HepG2 (cell line): ENCODE results near the gene INAFM1. TPM values are rescaled to one million over a fixed set of nuclear protein-coding genes. Genes with fewer than 3 reads are reported as not detected.

ENCODE experiments used
- AKAP8 ChIP-seq: sonication (generic); formaldehyde crosslinking; IDR thresholded peaks from 2 replicates; pipeline ENCODE4 v1.5.1; 2020; ENCODE audit warnings: mild to moderate bottlenecking, missing genetic modification reagents
- ARNTL ChIP-seq: sonication (generic); formaldehyde crosslinking; IDR thresholded peaks from 2 replicates; pipeline ENCODE4 v1.4.0; 2020; ENCODE audit warnings: mild to moderate bottlenecking, missing genetic modification reagents
- ATF7-NPFF ChIP-seq: sonication (generic); formaldehyde crosslinking; IDR thresholded peaks from 2 replicates; pipeline ENCODE4 v1.8.1; 2023; ENCODE audit warnings: mild to moderate bottlenecking, low read depth, missing genetic modification reagents, moderate library complexity
- ESRRA ChIP-seq: sonication (generic); formaldehyde crosslinking; IDR thresholded peaks from 2 replicates; pipeline ENCODE4 v1.5.1; 2020; ENCODE audit warnings: mild to moderate bottlenecking, low read depth, missing genetic modification reagents
- FOXA3 ChIP-seq: IDR thresholded peaks from 2 replicates; pipeline ENCODE4 v1.6.1; 2016; ENCODE audit warnings: missing genetic modification reagents, missing compliant biosample characterization
- GPN1 ChIP-seq: sonication (generic); formaldehyde crosslinking; IDR thresholded peaks from 2 replicates; pipeline ENCODE4 v1.5.1; 2020; ENCODE audit warnings: missing genetic modification reagents, borderline replicate concordance
- HNF4A ChIP-seq: sonication (generic); formaldehyde crosslinking; IDR thresholded peaks from 2 replicates; pipeline ENCODE4 v1.4.0; 2020; ENCODE audit warnings: missing genetic modification reagents
- KDM3A ChIP-seq: IDR thresholded peaks from 2 replicates; pipeline ENCODE4 v1.6.1; 2018; ENCODE audit warnings: low read depth, missing compliant biosample characterization
- MBNL3 ChIP-seq: fragments of 250-450 bp; sonication (Bioruptor Pico); conservative IDR thresholded peaks from 2 replicates; pipeline ENCODE4 v1.8.0; 2022; ENCODE audit warnings: mild to moderate bottlenecking, inconsistent platforms
- NAIF1 ChIP-seq: sonication (generic); formaldehyde crosslinking; IDR thresholded peaks from 2 replicates; pipeline ENCODE4 v1.5.0; 2020; ENCODE audit warnings: mild to moderate bottlenecking, missing genetic modification reagents, borderline replicate concordance
- NFATC3 ChIP-seq: sonication (generic); formaldehyde crosslinking; IDR thresholded peaks from 2 replicates; pipeline ENCODE4 v1.5.1; 2020; ENCODE audit warnings: mild to moderate bottlenecking, missing genetic modification reagents
- NFRKB ChIP-seq: fragments of 450-650 bp; IDR thresholded peaks from 2 replicates; pipeline ENCODE4 v1.6.1; 2017
- PAWR ChIP-seq: sonication (generic); formaldehyde crosslinking; IDR thresholded peaks from 2 replicates; pipeline ENCODE4 v1.4.0; 2020; ENCODE audit warnings: missing genetic modification reagents, mild to moderate bottlenecking, borderline replicate concordance
- RARA ChIP-seq: IDR thresholded peaks from 2 replicates; pipeline ENCODE4 v1.6.1; 2016; ENCODE audit warnings: missing genetic modification reagents, missing compliant biosample characterization
- RBM39 ChIP-seq: fragments of 200-400 bp; formaldehyde crosslinking; IDR thresholded peaks from one replicate; pipeline ENCODE4 v1.6.1; 2018; ENCODE audit warnings: antibody characterized with exemption, mild to moderate bottlenecking, low read depth, low read length; ENCODE audit not compliant: poor library complexity, severe bottlenecking
- SAP130 ChIP-seq: IDR thresholded peaks from 2 replicates; pipeline ENCODE4 v1.6.1; 2016; ENCODE audit warnings: low read depth
- SRSF4 ChIP-seq: fragments of 200-400 bp; formaldehyde crosslinking; IDR thresholded peaks from one replicate; pipeline ENCODE4 v1.6.1; 2018; ENCODE audit warnings: mild to moderate bottlenecking, low read depth, low read length, moderate library complexity; ENCODE audit not compliant: poor library complexity, severe bottlenecking
- ZBTB8A ChIP-seq: sonication (generic); formaldehyde crosslinking; IDR thresholded peaks from 2 replicates; pipeline ENCODE4 v1.4.0; 2020; ENCODE audit warnings: mild to moderate bottlenecking, low read depth, missing genetic modification reagents, borderline replicate concordance
- ZNF484 ChIP-seq: sonication (generic); formaldehyde crosslinking; IDR thresholded peaks from 2 replicates; pipeline ENCODE4 v1.5.1; 2020; ENCODE audit warnings: mild to moderate bottlenecking, low read depth, missing genetic modification reagents, borderline replicate concordance
- ZNF496 ChIP-seq: sonication (generic); formaldehyde crosslinking; IDR thresholded peaks from 2 replicates; pipeline ENCODE4 v1.8.1; 2023; ENCODE audit warnings: mild to moderate bottlenecking, moderate library complexity, missing genetic modification reagents; ENCODE audit not compliant: insufficient replicate concordance
- ZNF543 ChIP-seq: sonication (generic); formaldehyde crosslinking; IDR thresholded peaks from 2 replicates; pipeline ENCODE4 v1.4.0; 2020; ENCODE audit warnings: mild to moderate bottlenecking, missing genetic modification reagents
- ZNF619 ChIP-seq: sonication (generic); formaldehyde crosslinking; IDR thresholded peaks from 2 replicates; pipeline ENCODE4 v1.4.0; 2020; ENCODE audit warnings: mild to moderate bottlenecking, missing genetic modification reagents
- ZNF747 ChIP-seq: sonication (generic); formaldehyde crosslinking; IDR thresholded peaks from 2 replicates; pipeline ENCODE4 v1.8.1; 2023; ENCODE audit warnings: missing genetic modification reagents, mild to moderate bottlenecking, borderline replicate concordance
- ZNF768 ChIP-seq: sonication (generic); formaldehyde crosslinking; IDR thresholded peaks from 2 replicates; pipeline ENCODE4 v1.4.0; 2020; ENCODE audit warnings: missing genetic modification reagents
- ZNF781 ChIP-seq: sonication (generic); formaldehyde crosslinking; IDR thresholded peaks from 2 replicates; pipeline ENCODE4 v1.5.1; 2020; ENCODE audit warnings: borderline replicate concordance, mild to moderate bottlenecking, missing genetic modification reagents; ENCODE audit errors: not compliant biosample characterization
- polyA plus RNA-seq, 8 experiments: library from polyadenylated mRNA; depleted of rRNA in 3 of 8; stranded (reverse) in 7 of 8; unstranded in 1 of 8; fragments of >200 nt; fragmentation: Illumina TruSeq in 4 of 8; extraction: Trizol in 4 of 8; gene quantifications; 2 replicates each; pipeline versions ENCODE4 v1.2.1 to v1.2.3, GENCODE V29; 2011 to 2016; ENCODE audit warnings: low read depth in 4 of 8, missing spikeins in 1 of 8, mixed read lengths in 1 of 8; ENCODE audit not compliant: insufficient read depth in 1 of 8
- total RNA-seq, 5 experiments: library from RNA; depleted of rRNA; stranded (reverse); fragments of >200 nt; fragmentation: Illumina TruSeq; extraction: Trizol; gene quantifications; 2 replicates each; pipeline ENCODE4 v1.2.3, GENCODE V29; 2016; ENCODE audit warnings: low read depth in 1 of 5
- TF ChIP-seq, protein P1 (sequence below): sonication (generic); formaldehyde crosslinking; IDR thresholded peaks from 2 replicates; pipeline ENCODE4 v1.4.0; 2020; ENCODE audit warnings: mild to moderate bottlenecking, low read depth, missing genetic modification reagents
- TF ChIP-seq, protein P2 (sequence below): sonication (generic); formaldehyde crosslinking; IDR thresholded peaks from 2 replicates; pipeline ENCODE4 v1.8.1; 2023; ENCODE audit warnings: missing genetic modification reagents, mild to moderate bottlenecking, borderline replicate concordance
- TF ChIP-seq, protein P3 (sequence below): sonication (generic); formaldehyde crosslinking; IDR thresholded peaks from 2 replicates; pipeline ENCODE4 v1.4.0; 2020; ENCODE audit warnings: low read depth, mild to moderate bottlenecking, missing genetic modification reagents
- TF ChIP-seq, protein P4 (sequence below): sonication (generic); formaldehyde crosslinking; IDR thresholded peaks from 2 replicates; pipeline ENCODE4 v1.4.0; 2020; ENCODE audit warnings: mild to moderate bottlenecking, missing genetic modification reagents

INAFM1 gene
- total and polyA plus RNA-seq, 2 of the 13 experiments (the other 11 are each of a cell fraction or from before 2014, with no cell fraction given): 0.88 to 1.9 TPM

DNA sequence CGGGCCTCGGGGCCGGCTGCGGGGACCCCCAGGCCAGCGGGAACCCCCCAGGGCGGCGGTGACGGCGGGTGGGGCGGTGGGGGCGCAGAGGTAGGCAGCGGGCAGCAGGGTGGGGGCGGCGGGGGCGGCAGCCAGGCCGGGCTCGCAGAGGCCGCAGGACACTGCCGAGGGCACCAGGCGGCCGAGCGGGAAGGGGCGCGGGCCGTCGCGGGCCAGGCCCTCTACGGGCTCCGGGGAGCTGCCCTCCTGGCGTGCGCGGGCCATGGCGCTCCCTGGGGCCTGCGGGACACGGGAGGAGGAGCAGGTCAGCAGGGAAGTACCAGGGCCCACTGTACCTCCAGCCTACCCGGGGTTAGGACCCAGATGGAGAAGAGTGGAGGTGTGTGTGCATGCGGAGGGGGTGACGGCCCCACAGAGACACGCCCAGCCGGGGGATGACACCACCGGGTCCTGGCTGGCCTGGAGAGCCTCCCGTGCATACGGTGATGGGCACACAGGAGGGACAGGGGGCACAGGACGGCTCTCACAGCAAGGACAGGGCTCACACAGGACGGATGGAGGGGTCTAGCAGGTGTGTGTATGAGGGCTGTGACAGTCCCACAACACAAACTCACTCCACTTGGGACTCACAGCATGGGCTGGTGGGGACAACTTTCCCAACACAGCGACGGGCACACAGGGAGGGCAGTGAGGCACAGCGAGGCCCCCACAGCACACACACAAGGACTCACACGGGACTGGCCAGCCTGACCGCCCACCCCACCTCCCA lies 46.3 kb upstream of the INAFM1 start (continued):
- TF ChIP-seq ZNF768 (CRISPR knock-in tag): no peak; the same call in 1 of the 2 replicates
- 0 out of 2 replicates have a peak, but pooled peaks have one; percentile 33 for TF ChIP-seq ARNTL (CRISPR knock-in tag)
- TF ChIP-seq SAP130 (CRISPR knock-in tag): peak; percentile 77
- TF ChIP-seq ZBTB8A (CRISPR knock-in tag): no peak
- no peak for TF ChIP-seq FOXA3 (CRISPR knock-in tag)
- TF ChIP-seq ZNF619 (CRISPR knock-in tag): no peak
- no peak for TF ChIP-seq KDM3A
- no peak for TF ChIP-seq NFATC3 (CRISPR knock-in tag)
- no peak for TF ChIP-seq PAWR
- TF ChIP-seq, protein P1, sequence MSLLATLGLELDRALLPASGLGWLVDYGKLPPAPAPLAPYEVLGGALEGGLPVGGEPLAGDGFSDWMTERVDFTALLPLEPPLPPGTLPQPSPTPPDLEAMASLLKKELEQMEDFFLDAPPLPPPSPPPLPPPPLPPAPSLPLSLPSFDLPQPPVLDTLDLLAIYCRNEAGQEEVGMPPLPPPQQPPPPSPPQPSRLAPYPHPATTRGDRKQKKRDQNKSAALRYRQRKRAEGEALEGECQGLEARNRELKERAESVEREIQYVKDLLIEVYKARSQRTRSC (CRISPR knock-in tag): no peak
- peak; percentile 47; the same call in 1 of the 2 replicates for TF ChIP-seq RARA (CRISPR knock-in tag)
- TF ChIP-seq AKAP8 (CRISPR knock-in tag): no peak; the same call in 1 of the 2 replicates
- no peak for TF ChIP-seq SRSF4
- no peak for TF ChIP-seq GPN1
- TF ChIP-seq ZNF543: no peak
- TF ChIP-seq ZNF496 (CRISPR knock-in tag): no peak
- no peak for TF ChIP-seq MBNL3
- TF ChIP-seq HNF4A: no peak
- TF ChIP-seq RBM39: no peak
- TF ChIP-seq ZNF781 (CRISPR knock-in tag): no peak
- TF ChIP-seq NFRKB: no peak
- TF ChIP-seq, protein P2, sequence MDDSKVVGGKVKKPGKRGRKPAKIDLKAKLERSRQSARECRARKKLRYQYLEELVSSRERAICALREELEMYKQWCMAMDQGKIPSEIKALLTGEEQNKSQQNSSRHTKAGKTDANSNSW (CRISPR knock-in tag): no peak
- TF ChIP-seq ZNF747 (CRISPR knock-in tag): 0 out of 2 replicates have a peak, but pooled peaks have one; percentile 40
- TF ChIP-seq ZNF484: no peak
- no peak for TF ChIP-seq ESRRA (CRISPR knock-in tag)
- TF ChIP-seq, protein P3, sequence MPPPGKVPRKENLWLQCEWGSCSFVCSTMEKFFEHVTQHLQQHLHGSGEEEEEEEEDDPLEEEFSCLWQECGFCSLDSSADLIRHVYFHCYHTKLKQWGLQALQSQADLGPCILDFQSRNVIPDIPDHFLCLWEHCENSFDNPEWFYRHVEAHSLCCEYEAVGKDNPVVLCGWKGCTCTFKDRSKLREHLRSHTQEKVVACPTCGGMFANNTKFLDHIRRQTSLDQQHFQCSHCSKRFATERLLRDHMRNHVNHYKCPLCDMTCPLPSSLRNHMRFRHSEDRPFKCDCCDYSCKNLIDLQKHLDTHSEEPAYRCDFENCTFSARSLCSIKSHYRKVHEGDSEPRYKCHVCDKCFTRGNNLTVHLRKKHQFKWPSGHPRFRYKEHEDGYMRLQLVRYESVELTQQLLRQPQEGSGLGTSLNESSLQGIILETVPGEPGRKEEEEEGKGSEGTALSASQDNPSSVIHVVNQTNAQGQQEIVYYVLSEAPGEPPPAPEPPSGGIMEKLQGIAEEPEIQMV (CRISPR knock-in tag): no peak
- TF ChIP-seq, protein P4, sequence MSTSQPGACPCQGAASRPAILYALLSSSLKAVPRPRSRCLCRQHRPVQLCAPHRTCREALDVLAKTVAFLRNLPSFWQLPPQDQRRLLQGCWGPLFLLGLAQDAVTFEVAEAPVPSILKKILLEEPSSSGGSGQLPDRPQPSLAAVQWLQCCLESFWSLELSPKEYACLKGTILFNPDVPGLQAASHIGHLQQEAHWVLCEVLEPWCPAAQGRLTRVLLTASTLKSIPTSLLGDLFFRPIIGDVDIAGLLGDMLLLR (CRISPR knock-in tag): no peak
- TF ChIP-seq NAIF1 (CRISPR knock-in tag): no peak
- no peak for TF ChIP-seq ATF7-NPFF
